HCT116 (cell line): ENCODE data around the gene FHOD3. TPM values are rescaled to one million over a fixed set of nuclear protein-coding genes. Genes with fewer than 3 reads are reported as not detected.

ENCODE experiments used
- ATAC-seq: fragments of 200-7000 bp; cut with Tn5 transposase; 2 replicates; pipeline ENCODE4 v1.9.1; 2020; ENCODE audit warnings: mild to moderate bottlenecking, moderate library complexity
- BruUV-seq: library from RNA; stranded (reverse); fragments of 400-500 nt; replicated peaks from 2 replicates; lab custom pipeline; 2021; lab: Mats Ljungman, UMichigan
- CTCF ChIA-PET: fragments of 300-600 bp; sonication (Branson Sonifier 250); formaldehyde crosslinking; loops from one replicate; lab custom pipeline; 2021; ENCODE audit warnings: antibody characterized with exemption; lab: Charles Lee
- POLR2A ChIA-PET: fragments of 300-600, 350-600 bp; sonication (Branson Sonifier 250); formaldehyde crosslinking; loops from one replicate; lab custom pipeline; 2021; ENCODE audit warnings: antibody characterized with exemption; lab: Charles Lee
- RAD21 ChIA-PET, 2 experiments: fragments of 300-600 bp; sonication (Branson Sonifier 250); formaldehyde crosslinking; loops; one replicate each; lab custom pipeline; 2023; ENCODE audit warnings: low total read pairs in 2 of 2; ENCODE audit not compliant: uncharacterized antibody in 2 of 2, unreplicated experiment in 2 of 2, low non-redundant PET in 1 of 2; lab: Charles Lee
- DNase-seq: peaks from one replicate; pipeline ENCODE4 v3.0.0-alpha.2; 2010; ENCODE audit warnings: low read depth, low spot score
- H2AFZ ChIP-seq: fragments of 200-600 bp; shearing (Covaris generic), sonication (generic); 2 replicates; pipeline ENCODE4 v1.6.1; 2017; ENCODE audit warnings: low read depth, mixed run types, mixed read lengths, antibody characterized with exemption, low read length; ENCODE audit not compliant: poor library complexity, severe bottlenecking
- H3K27ac ChIP-seq: 2 replicates; pipeline ENCODE4 v1.5.1; 2012; ENCODE audit warnings: low read depth, low read length
- H3K27me3 ChIP-seq: fragments of 200-600 bp; sonication (generic); 2 replicates; pipeline ENCODE4 v1.6.1; 2016; ENCODE audit warnings: mixed run types, low read length, mixed read lengths; ENCODE audit not compliant: insufficient read depth
- H3K36me3 ChIP-seq, 2 experiments: fragments of 200-500 bp in 1 of 2; fragments of 200-600 bp in 1 of 2; sonication (Bioruptor generic) in 1 of 2; sonication (generic) in 1 of 2; 2 replicates each; pipeline versions ENCODE4 v1.5.1 to v1.6.1; 2014 to 2016; ENCODE audit warnings: low read length in 2 of 2, inconsistent platforms in 1 of 2, mixed read lengths in 1 of 2, mixed run types in 1 of 2; ENCODE audit not compliant: insufficient read depth in 2 of 2, control insufficient read depth in 1 of 2
- H3K4me1 ChIP-seq, 2 experiments: fragments of 200-600 bp in 1 of 2; sonication (generic) in 1 of 2; 2 replicates each; pipeline versions ENCODE4 v1.5.1 to v1.6.1; 2012 to 2017; ENCODE audit warnings: low read length in 2 of 2, inconsistent platforms in 1 of 2, mild to moderate bottlenecking in 1 of 2, mixed read lengths in 1 of 2, mixed run types in 1 of 2, moderate library complexity in 1 of 2; ENCODE audit not compliant: insufficient read depth in 2 of 2, control insufficient read depth in 1 of 2
- H3K4me2 ChIP-seq: fragments of 200-600 bp; sonication (generic); 2 replicates; pipeline ENCODE4 v1.6.1; 2017; ENCODE audit warnings: mixed run types, low read length, mixed read lengths
- H3K4me3 ChIP-seq, 2 experiments: fragments of 200-600 bp in 1 of 2; sonication (generic) in 1 of 2; replicated peaks in 1 of 2; 2 replicates each; pipeline ENCODE4 v1.5.1; 2011 to 2016; ENCODE audit warnings: low read length in 2 of 2, control low read depth in 1 of 2, low read depth in 1 of 2, mild to moderate bottlenecking in 1 of 2, mixed read lengths in 1 of 2, mixed run types in 1 of 2
- H3K79me2 ChIP-seq: fragments of 200-600 bp; sonication (generic); 2 replicates; pipeline ENCODE4 v1.6.1; 2017; ENCODE audit warnings: mild to moderate bottlenecking, mixed run types, low read length, moderate library complexity, mixed read lengths; ENCODE audit not compliant: insufficient read depth
- H3K9ac ChIP-seq: fragments of 200-600 bp; sonication (generic); 2 replicates; pipeline ENCODE4 v1.6.1; 2016; ENCODE audit warnings: low read length, mixed read lengths
- H3K9me2 ChIP-seq: fragments of 200-600 bp; sonication (generic), shearing (Covaris generic); 2 replicates; pipeline ENCODE4 v1.6.1; 2017; ENCODE audit warnings: mixed run types, mild to moderate bottlenecking, moderate library complexity; ENCODE audit not compliant: insufficient read depth
- H3K9me3 ChIP-seq, 2 experiments: fragments of 200-500 bp in 1 of 2; fragments of 200-600 bp in 1 of 2; sonication (Bioruptor generic) in 1 of 2; sonication (generic) in 1 of 2; 2 replicates each; pipeline ENCODE4 v1.6.1; 2014 to 2017; ENCODE audit warnings: low read length in 2 of 2, mixed read lengths in 2 of 2, inconsistent platforms in 1 of 2, low read depth in 1 of 2, mild to moderate bottlenecking in 1 of 2, mixed run types in 1 of 2, moderate library complexity in 1 of 2; ENCODE audit not compliant: control insufficient read depth in 1 of 2, insufficient read depth in 1 of 2
- H4K20me1 ChIP-seq: fragments of 200-600 bp; sonication (generic), shearing (Covaris generic); 2 replicates; pipeline ENCODE4 v1.6.1; 2017; ENCODE audit warnings: mixed run types, mild to moderate bottlenecking, moderate library complexity; ENCODE audit not compliant: insufficient read depth
- CBX3 ChIP-seq: IDR thresholded peaks from 2 replicates; pipeline ENCODE4 v1.6.1; 2012; ENCODE audit warnings: low read depth
- EZH2phosphoT487 ChIP-seq: fragments of 200-600 bp; IDR thresholded peaks from 2 replicates; pipeline ENCODE4 v1.6.1; 2018; ENCODE audit warnings: antibody characterized with exemption, borderline replicate concordance
- FOSL1 ChIP-seq: IDR thresholded peaks from 2 replicates; pipeline ENCODE4 v1.6.1; 2012; ENCODE audit warnings: low read depth
- JUND ChIP-seq: IDR thresholded peaks from 2 replicates; pipeline ENCODE4 v1.6.1; 2012
- POLR2AphosphoS5 ChIP-seq: IDR thresholded peaks from 2 replicates; pipeline ENCODE4 v1.6.1; 2011; ENCODE audit warnings: mild to moderate bottlenecking, low read depth, low read length, moderate library complexity
- RAD21 ChIP-seq: IDR thresholded peaks from 2 replicates; pipeline ENCODE4 v1.6.1; 2012; ENCODE audit warnings: low read depth, mild to moderate bottlenecking
- SIN3A ChIP-seq: IDR thresholded peaks from 2 replicates; pipeline ENCODE4 v1.6.1; 2012; ENCODE audit warnings: low read depth
- TCF7L2 ChIP-seq: IDR thresholded peaks from 2 replicates; pipeline ENCODE4 v1.7.0; 2011; ENCODE audit warnings: borderline replicate concordance, inconsistent platforms; ENCODE audit not compliant: insufficient read depth, insufficient read length; ENCODE audit errors: extremely low read depth
- intact Hi-C: fragments of 100-400 bp; cut with micrococcal nuclease; formaldehyde crosslinking; loops from 2 replicates; pipeline ENCODE4 v1.10.0; 2022
- total RNA-seq: library from RNA; stranded (reverse); gene quantifications from one replicate; pipeline ENCODE4 v1.2.1, GENCODE V29; 2021; ENCODE audit not compliant: unreplicated experiment
- TF ChIP-seq, protein P1 (sequence below): IDR thresholded peaks from 2 replicates; pipeline ENCODE4 v1.6.1; 2011; ENCODE audit warnings: mild to moderate bottlenecking, low read length, moderate library complexity; ENCODE audit not compliant: insufficient replicate concordance; ENCODE audit errors: extremely low read depth
- TF ChIP-seq, protein P2 (sequence below): IDR thresholded peaks from 2 replicates; pipeline ENCODE4 v1.6.1; 2012

Gene FHOD3
- total RNA-seq, 1 experiment from 2014 or later, result 4.0 TPM

DNA sequence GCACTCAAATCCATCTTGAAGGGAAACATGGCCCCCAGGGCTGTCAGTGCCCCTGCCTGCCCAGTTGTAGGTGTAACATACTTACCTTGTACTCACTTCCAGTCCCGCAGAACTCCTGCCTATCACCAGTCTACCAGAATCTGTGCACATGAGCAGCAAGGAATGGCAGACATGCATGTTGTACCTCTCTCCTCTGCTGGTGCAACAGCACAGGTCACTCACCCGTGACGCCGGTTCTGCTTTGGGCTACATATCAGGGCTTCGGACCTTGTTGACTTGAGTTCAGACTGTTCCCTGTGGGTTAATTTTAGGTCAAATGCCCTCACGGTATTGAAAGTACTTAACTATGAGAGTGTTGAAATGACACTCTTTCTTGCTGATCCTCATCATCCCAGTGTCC lies 315.6 kb downstream of the FHOD3 start:
- CTCF ChIA-PET, result no interaction called here
- BruUV-seq, result no TSS peak
- POLR2A ChIA-PET, result no interaction called here

DNA sequence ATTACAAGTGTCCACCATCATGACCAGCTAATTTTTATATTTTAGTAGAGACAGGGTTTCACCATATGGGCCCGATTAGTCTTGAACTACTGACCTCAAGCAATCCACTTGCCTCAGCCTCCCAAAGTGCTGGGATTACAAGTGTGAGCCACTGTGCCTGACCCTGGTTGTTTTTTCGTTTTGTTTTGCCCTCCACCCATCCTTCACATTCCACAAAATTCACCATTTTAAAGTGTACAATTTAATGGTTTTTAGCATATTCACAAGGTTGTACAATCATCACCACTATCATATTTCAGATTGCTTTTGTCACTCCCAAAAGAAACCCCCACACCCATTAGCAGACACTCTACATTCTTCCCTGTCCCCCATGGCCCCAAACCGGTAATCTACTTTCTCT lies 316.3 kb downstream of the FHOD3 start:
- Histone ChIP-seq H3K36me3 (no peaks in the 10 kb centered on the region), H3K4me3 (no peak overlapping the region), H4K20me1 (no peaks in the 10 kb centered on the region), H2AFZ (no peak overlapping the region), H3K4me1 (no peaks in the 10 kb centered on the region), H3K4me2 (no peak overlapping the region), H3K9ac (no peak overlapping the region), H3K27me3 (no peaks in the 10 kb centered on the region), H3K79me2 (no peaks in the 10 kb centered on the region), H3K27ac (no peak overlapping the region), H3K9me3 (no peaks in the 10 kb centered on the region), H3K9me2 (no peaks in the 10 kb centered on the region)
- ATAC-seq (no peak), DNase-seq (no peak)
- ChIA-PET POLR2A (no interaction called here), CTCF (no interaction called here), RAD21 (no interaction called here)
- intact Hi-C loops, result no loop called here
- no TSS peak for BruUV-seq
- TF ChIP-seq JUND, result no peak
- TF ChIP-seq SIN3A, result no peak
- TF ChIP-seq EZH2phosphoT487, result no peak

More for the DNA sequence above, 315.6 kb downstream of the FHOD3 start:
- H3K9me3 ChIP-seq, result no peaks in the 10 kb centered on the region
- TF ChIP-seq TCF7L2 (no peak), POLR2AphosphoS5 (no peak), FOSL1 (no peak), RAD21 (no peak), CBX3 (no peak)
- TF ChIP-seq, protein P1, sequence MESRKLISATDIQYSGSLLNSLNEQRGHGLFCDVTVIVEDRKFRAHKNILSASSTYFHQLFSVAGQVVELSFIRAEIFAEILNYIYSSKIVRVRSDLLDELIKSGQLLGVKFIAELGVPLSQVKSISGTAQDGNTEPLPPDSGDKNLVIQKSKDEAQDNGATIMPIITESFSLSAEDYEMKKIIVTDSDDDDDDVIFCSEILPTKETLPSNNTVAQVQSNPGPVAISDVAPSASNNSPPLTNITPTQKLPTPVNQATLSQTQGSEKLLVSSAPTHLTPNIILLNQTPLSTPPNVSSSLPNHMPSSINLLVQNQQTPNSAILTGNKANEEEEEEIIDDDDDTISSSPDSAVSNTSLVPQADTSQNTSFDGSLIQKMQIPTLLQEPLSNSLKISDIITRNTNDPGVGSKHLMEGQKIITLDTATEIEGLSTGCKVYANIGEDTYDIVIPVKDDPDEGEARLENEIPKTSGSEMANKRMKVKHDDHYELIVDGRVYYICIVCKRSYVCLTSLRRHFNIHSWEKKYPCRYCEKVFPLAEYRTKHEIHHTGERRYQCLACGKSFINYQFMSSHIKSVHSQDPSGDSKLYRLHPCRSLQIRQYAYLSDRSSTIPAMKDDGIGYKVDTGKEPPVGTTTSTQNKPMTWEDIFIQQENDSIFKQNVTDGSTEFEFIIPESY, result no peak
- TF ChIP-seq, protein P2, sequence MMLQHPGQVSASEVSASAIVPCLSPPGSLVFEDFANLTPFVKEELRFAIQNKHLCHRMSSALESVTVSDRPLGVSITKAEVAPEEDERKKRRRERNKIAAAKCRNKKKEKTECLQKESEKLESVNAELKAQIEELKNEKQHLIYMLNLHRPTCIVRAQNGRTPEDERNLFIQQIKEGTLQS, result no peak
- no peak overlapping the region for H3K4me2 ChIP-seq
- DNase-seq (no peak), ATAC-seq (no peak)
- H3K4me3 ChIP-seq, result no peak overlapping the region
- no peaks in the 10 kb centered on the region for H3K9me2 ChIP-seq
- no peak overlapping the region for H2AFZ ChIP-seq
- no peaks in the 10 kb centered on the region for H3K79me2 ChIP-seq
- no peaks in the 10 kb centered on the region for H3K36me3 ChIP-seq
- H3K4me1 ChIP-seq, result no peaks in the 10 kb centered on the region
- no peak overlapping the region for H3K27ac ChIP-seq
- H3K27me3 ChIP-seq, result no peaks in the 10 kb centered on the region
- H4K20me1 ChIP-seq, result no peaks in the 10 kb centered on the region
- intact Hi-C loops, result no loop called here
- RAD21 ChIA-PET, result no interaction called here
- no peak overlapping the region for H3K9ac ChIP-seq
